DND-41 (cell line): ENCODE data around the gene SP2.

ENCODE experiments used
- ATAC-seq: fragments of 200-7000 bp; cut with Tn5 transposase; 3 replicates; pipeline ENCODE4 v1.9.1; 2021; ENCODE audit warnings: low read depth; ENCODE audit not compliant: insufficient read depth
- DNase-seq: peaks from one replicate; pipeline ENCODE4 v3.0.0-alpha.2; 2020
- H2AFZ ChIP-seq: 2 replicates; pipeline ENCODE4 v1.6.0; 2012; ENCODE audit warnings: low read depth, low read length
- H3K27ac ChIP-seq: 2 replicates; pipeline ENCODE4 v1.5.1; 2012; ENCODE audit warnings: low read length, inconsistent platforms
- H3K27me3 ChIP-seq: fragments of 200-600 bp; sonication (generic); 2 replicates; pipeline ENCODE4 v1.6.0; 2012; ENCODE audit warnings: low read length, mild to moderate bottlenecking, inconsistent platforms; ENCODE audit not compliant: insufficient read depth, poor library complexity
- H3K36me3 ChIP-seq: 2 replicates; pipeline ENCODE4 v1.5.1; 2012; ENCODE audit warnings: low read length, inconsistent platforms; ENCODE audit not compliant: insufficient read depth
- H3K4me1 ChIP-seq: 2 replicates; pipeline ENCODE4 v1.5.1; 2012; ENCODE audit warnings: mild to moderate bottlenecking, low read length; ENCODE audit not compliant: insufficient read depth
- H3K4me2 ChIP-seq: 2 replicates; pipeline ENCODE4 v1.6.0; 2012; ENCODE audit warnings: mild to moderate bottlenecking, moderate library complexity, low read length, inconsistent platforms; ENCODE audit not compliant: insufficient read depth
- H3K4me3 ChIP-seq, 2 experiments: fragments of 200-600 bp in 1 of 2; shearing (Covaris generic) in 1 of 2; 2 replicates each; pipeline ENCODE4 v1.5.1; 2012 to 2016; ENCODE audit warnings: inconsistent platforms in 2 of 2, low read length in 2 of 2, mild to moderate bottlenecking in 2 of 2, low read depth in 1 of 2, moderate library complexity in 1 of 2
- H3K79me2 ChIP-seq: 2 replicates; pipeline ENCODE4 v1.6.0; 2012; ENCODE audit warnings: low read length, inconsistent platforms; ENCODE audit not compliant: insufficient read depth
- H3K9ac ChIP-seq: 2 replicates; pipeline ENCODE4 v1.6.0; 2012; ENCODE audit warnings: low read depth, mild to moderate bottlenecking, inconsistent platforms, low read length, moderate library complexity
- H3K9me3 ChIP-seq: 2 replicates; pipeline ENCODE4 v1.5.1; 2012; ENCODE audit warnings: low read length, moderate library complexity, mild to moderate bottlenecking, inconsistent platforms; ENCODE audit not compliant: insufficient read depth, severe bottlenecking
- H4K20me1 ChIP-seq: 2 replicates; pipeline ENCODE4 v1.6.0; 2012; ENCODE audit warnings: low read length; ENCODE audit not compliant: insufficient read depth
- CTCF ChIP-seq: IDR thresholded peaks from 2 replicates; pipeline ENCODE4 v1.5.1; 2012; ENCODE audit warnings: borderline replicate concordance, low read length, moderate library complexity, mild to moderate bottlenecking; ENCODE audit not compliant: poor library complexity, severe bottlenecking; ENCODE audit errors: extremely low read depth
- EZH2 ChIP-seq: IDR thresholded peaks from 3 replicates; pipeline ENCODE4 v1.6.1; 2012; ENCODE audit warnings: borderline replicate concordance, low read depth, mild to moderate bottlenecking, moderate library complexity, low read length, inconsistent platforms; ENCODE audit not compliant: severe bottlenecking

Gene SP2

GRCh38 chr17:47848198-47848513, 47.9 kb upstream of the SP2 start:
- Histone ChIP-seq H3K27ac (no peak overlapping the region), H3K9ac (no peak overlapping the region), H3K4me2 (no peak overlapping the region), H3K27me3 (peaks cover 35% of the 10 kb centered on the region), H3K36me3 (no peaks in the 10 kb centered on the region), H4K20me1 (no peaks in the 10 kb centered on the region), H3K9me3 (no peaks in the 10 kb centered on the region), H3K4me3 (no peak overlapping the region), H3K4me1 (no peaks in the 10 kb centered on the region), H3K79me2 (no peaks in the 10 kb centered on the region), H2AFZ (no peak overlapping the region)
- TF ChIP-seq CTCF (no peak), EZH2 (no peak)
- no peak for ATAC-seq
- no peak for DNase-seq

GRCh38 chr17:47850373-47850691, 45.7 kb upstream of the SP2 start:
- no peaks in the 10 kb centered on the region for H4K20me1 ChIP-seq
- no peak for TF ChIP-seq EZH2
- no peak for TF ChIP-seq CTCF
- H3K4me3 ChIP-seq, result no peak overlapping the region
- no peak overlapping the region for H3K27ac ChIP-seq
- H2AFZ ChIP-seq, result no peak overlapping the region
- no peak for DNase-seq
- no peaks in the 10 kb centered on the region for H3K36me3 ChIP-seq
- peaks cover 56% of the 10 kb centered on the region for H3K27me3 ChIP-seq
- H3K4me2 ChIP-seq, result no peak overlapping the region
- H3K9ac ChIP-seq, result no peak overlapping the region
- no peak for ATAC-seq
- H3K9me3 ChIP-seq, result no peaks in the 10 kb centered on the region
- no peaks in the 10 kb centered on the region for H3K4me1 ChIP-seq
- H3K79me2 ChIP-seq, result no peaks in the 10 kb centered on the region

GRCh38 chr17:47850692-47851573, 45.1 kb upstream of the SP2 start, which contains the start of gene SP6:
TSS of gene SP6 (minus strand) at chr17:47851163. CDS start at chr17:47848429, 2,734 bp downstream.
- Histone ChIP-seq H3K27me3 (peaks cover 57% of the 10 kb centered on the region), H2AFZ (no peak within 1 kb of the TSS), H4K20me1 (no peaks in the 10 kb centered on the region), H3K4me3 (no peak within 1 kb of the TSS), H3K4me2 (no peak within 1 kb of the TSS), H3K4me1 (no peaks in the 10 kb centered on the region), H3K36me3 (no peaks in the 10 kb centered on the region), H3K27ac (no peak within 1 kb of the TSS), H3K9ac (no peak within 1 kb of the TSS), H3K9me3 (no peaks in the 10 kb centered on the region), H3K79me2 (no peaks in the 10 kb centered on the region)
- no peak for DNase-seq
- ATAC-seq, result no peak
- TF ChIP-seq CTCF, result no peak
- peak; percentile 19 for TF ChIP-seq EZH2
